Sigmoid colon (tissue), 7 donors: ENCODE data around the gene NTM. TPM values are rescaled to one million over a fixed set of nuclear protein-coding genes. Genes with fewer than 3 reads are reported as not detected.
"Not testable (repeated sequence)": the region's sequence is repeated elsewhere in the genome, so short reads cannot be mapped to it uniquely, and the experiment has no call there.

Source experiments
- DNase-seq: peaks from one replicate; pipeline ENCODE4 v3.0.0-alpha.2; 2019
- H3K27ac ChIP-seq, 4 donors: fragments of 200-600 bp; sonication (generic); one replicate each; pipeline ENCODE4 v1.5.1; 2016 to 2019; ENCODE audit warnings: mild to moderate bottlenecking in 1 of 4
- H3K27me3 ChIP-seq, 3 donors: fragments of 200-600 bp; sonication (generic); one replicate each; pipeline ENCODE4 v1.5.1; 2019; ENCODE audit warnings: mild to moderate bottlenecking in 1 of 3
- H3K36me3 ChIP-seq, 4 donors: fragments of 200-600 bp; sonication (generic); one replicate each; pipeline ENCODE4 v1.5.1; 2016 to 2019
- H3K4me1 ChIP-seq, 4 donors: fragments of 200-600 bp; sonication (generic); one replicate each; pipeline ENCODE4 v1.5.1; 2017 to 2019
- H3K4me3 ChIP-seq, 4 donors: fragments of 200-600 bp; sonication (generic); one replicate each; pipeline ENCODE4 v1.5.1; 2017 to 2019; ENCODE audit warnings: mild to moderate bottlenecking in 2 of 4, moderate library complexity in 1 of 4
- H3K9me3 ChIP-seq, 4 donors: fragments of 200-600 bp in 3 of 4; sonication (generic) in 3 of 4; one replicate each; pipeline versions ENCODE4 v1.5.1 to v1.6.1; 2013 to 2019
- CTCF ChIP-seq, 4 experiments: fragments of 450-650 bp in 3 of 4; fragments of 200-600 bp in 1 of 4; IDR thresholded peaks; one replicate each; pipeline ENCODE4 v1.5.1; 2016 to 2019; ENCODE audit warnings: antibody characterized with exemption in 4 of 4, mild to moderate bottlenecking in 3 of 4, moderate library complexity in 2 of 4
- EP300 ChIP-seq, 4 donors: sonication (generic); formaldehyde crosslinking; IDR thresholded peaks; one replicate each; pipeline ENCODE4 v1.6.1; 2017; ENCODE audit warnings: antibody characterized with exemption in 4 of 4
- POLR2A ChIP-seq, 2 donors: fragments of 450-650 bp; IDR thresholded peaks; one replicate each; pipeline ENCODE4 v1.6.1; 2016; ENCODE audit warnings: antibody characterized with exemption in 2 of 2, mild to moderate bottlenecking in 2 of 2, moderate library complexity in 2 of 2
- POLR2AphosphoS5 ChIP-seq, 4 donors: sonication (generic); formaldehyde crosslinking; IDR thresholded peaks; one replicate each; pipeline ENCODE4 v1.6.1; 2017; ENCODE audit warnings: antibody characterized with exemption in 4 of 4
- WGBS, 2 donors: extraction: QIAGEN DNeasy Blood & Tissue Kit; methylation state at CpG; one replicate each; pipeline ENCODE4 v1.1.7; 2013; 5-methylcytosine and 5-hydroxymethylcytosine counted together
- intact Hi-C: fragments of 100-400 bp; cut with DNase I; formaldehyde crosslinking; loops from one replicate; pipeline ENCODE4 v1.15.1; 2023
- polyA plus RNA-seq, 3 donors: library from polyadenylated mRNA; stranded (reverse); fragments of 200-250 nt; gene quantifications; one replicate each; pipeline ENCODE4 v1.2.3, GENCODE V29; 2013
- total RNA-seq, 4 donors: library from RNA; depleted of rRNA; stranded (reverse); fragments of >200 nt; gene quantifications; one replicate each; pipeline ENCODE4 v1.1.0, GENCODE V29; 2016
- donor health status: healthy with polysubstance abuse.
- donor health status: Bipolar disorder and iron deficiency.
- donor health status: healthy.

Gene NTM
- total and polyA plus RNA-seq, 7 donors = 0.96 to 18.3 (median 6.4) TPM; not detected in 1

GRCh38 chr11:132064987-132065620, 694.7 kb downstream of the NTM start:
- Histone ChIP-seq H3K36me3 (no peaks in the 10 kb centered on the region), H3K27me3 (no peaks in the 10 kb centered on the region), H3K27ac (peak overlapping the region in 1 of 4 donors; percentile 2), H3K4me1 (peaks cover 0 to 19% (median 4%) of the 10 kb centered on the region in 4 donors), H3K4me3 (no peak overlapping the region), H3K9me3 (no peaks in the 10 kb centered on the region)
- DNase-seq = no peak
- intact Hi-C loops = no loop called here
- TF ChIP-seq CTCF (IDR thresholded peaks at IDR 0.05) = no peak
- WGBS, 2 donors = 47 to 59% methylated on average over 4 of the region's 4 CpGs

- TF ChIP-seq EP300 (IDR thresholded peaks at IDR 0.05) (no peak), POLR2A (IDR thresholded peaks at IDR 0.05) (no peak), CTCF (IDR thresholded peaks at IDR 0.05) (no peak), POLR2AphosphoS5 (IDR thresholded peaks at IDR 0.05) (no peak)
- intact Hi-C loops = no loop called here
- no peak for DNase-seq
- no peak overlapping the region for H3K27ac ChIP-seq
- no peaks in the 10 kb centered on the region for H3K27me3 ChIP-seq
- peaks cover 0 to 27% (median 8%) of the 10 kb centered on the region in 4 donors for H3K4me1 ChIP-seq
- H3K36me3 ChIP-seq = no peaks in the 10 kb centered on the region
- H3K4me3 ChIP-seq = no peak overlapping the region
- H3K9me3 ChIP-seq = no peaks in the 10 kb centered on the region
Observed at GRCh38 chr11:132068556-132068955, 698.1 kb downstream of the NTM start.

GRCh38 chr11:132069593-132069992, 699.2 kb downstream of the NTM start:
- DNase-seq, H3K9me3 ChIP-seq, H3K27ac ChIP-seq, H3K36me3 ChIP-seq, H3K27me3 ChIP-seq, H3K4me3 ChIP-seq, intact Hi-C loops: not testable (repeated sequence)
- peaks cover 0 to 24% (median 8%) of the 10 kb centered on the region in 4 donors for H3K4me1 ChIP-seq
- 77 to 88% methylated on average over 15 of the region's 15 CpGs for WGBS, 2 donors

DNA sequence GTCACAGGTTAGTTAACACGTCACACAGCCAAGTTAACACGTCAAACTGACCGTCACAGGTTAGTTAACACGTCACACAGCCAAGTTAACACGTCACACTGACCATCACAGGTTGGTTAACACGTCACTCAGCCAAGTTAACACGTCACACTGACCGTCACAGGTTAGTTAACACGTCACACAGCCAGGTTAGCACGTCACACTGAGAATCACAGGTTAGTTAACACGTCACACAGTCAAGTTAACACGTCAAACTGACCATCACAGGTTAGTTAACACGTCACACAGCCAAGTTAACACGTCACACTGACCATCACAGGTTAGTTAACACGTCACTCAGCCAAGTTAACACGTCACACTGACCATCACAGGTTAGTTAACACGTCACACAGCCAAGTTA, 700.5 kb downstream of the NTM start:
- H3K4me3 ChIP-seq, H3K9me3 ChIP-seq, H3K27ac ChIP-seq, intact Hi-C loops, DNase-seq, H3K27me3 ChIP-seq, H3K36me3 ChIP-seq: not testable (repeated sequence)
- 78 to 93% methylated on average over 15 of the region's 17 CpGs for WGBS, 2 donors
- H3K4me1 ChIP-seq = peaks cover 0 to 12% (median 5%) of the 10 kb centered on the region in 4 donors

DNA sequence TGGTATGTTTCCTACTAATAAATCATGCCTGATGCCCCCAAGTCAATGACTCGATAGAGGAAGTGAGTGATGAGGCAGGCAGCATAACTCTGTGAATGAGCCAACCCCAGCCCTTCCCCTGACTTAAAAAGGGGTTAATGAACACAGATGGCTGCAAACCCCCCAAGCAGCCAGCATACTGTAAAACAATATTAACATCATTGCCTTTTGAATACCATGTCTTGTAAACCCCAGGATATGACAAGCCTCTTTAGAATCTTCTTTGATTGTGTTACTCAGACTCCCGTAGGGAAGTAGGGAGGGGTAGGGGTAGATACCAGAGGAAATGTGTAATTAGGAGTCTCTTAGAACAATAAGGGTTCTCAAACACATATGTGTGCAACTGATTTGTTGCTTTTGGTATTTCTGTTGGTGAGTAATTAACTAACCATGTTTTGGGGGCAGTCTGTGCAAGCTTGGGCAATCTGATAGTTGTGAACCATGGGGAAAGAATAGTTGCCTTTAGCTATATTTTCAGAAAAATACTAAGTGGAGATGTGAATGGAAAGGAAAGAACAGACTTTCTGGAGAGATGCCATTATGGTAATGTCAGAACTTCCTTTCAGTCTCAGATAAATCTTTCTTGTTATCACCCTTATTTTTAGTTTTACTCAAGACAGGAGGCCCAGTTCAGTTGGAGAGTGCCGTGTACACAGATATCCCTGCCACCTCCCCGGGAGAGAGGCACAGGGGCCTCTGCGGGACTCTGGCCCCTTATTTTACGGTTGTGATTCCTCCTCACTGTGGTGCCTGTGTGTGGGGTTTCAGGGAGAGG, 701.8 kb downstream of the NTM start:
- H3K9me3 ChIP-seq = peaks cover 0 to 2% (median 0%) of the 10 kb centered on the region in 4 donors
- TF ChIP-seq POLR2AphosphoS5 (IDR thresholded peaks at IDR 0.05) = no peak
- TF ChIP-seq EP300 (IDR thresholded peaks at IDR 0.05) = no peak
- no peak for TF ChIP-seq POLR2A (IDR thresholded peaks at IDR 0.05)
- no peak for TF ChIP-seq CTCF (IDR thresholded peaks at IDR 0.05)
- H3K4me1 ChIP-seq = peaks cover 0 to 12% (median 5%) of the 10 kb centered on the region in 4 donors
- intact Hi-C loops = no loop called here
- no peaks in the 10 kb centered on the region for H3K36me3 ChIP-seq
- H3K27ac ChIP-seq = peak overlapping the region; percentile 5 to 54 (median 46)
- no peak overlapping the region for H3K4me3 ChIP-seq
- DNase-seq = no peak
- 48 to 50% methylated on average over 6 of the region's 6 CpGs for WGBS, 2 donors
- no peaks in the 10 kb centered on the region for H3K27me3 ChIP-seq
